CD14-positive monocyte (primary cell): ENCODE measurements around the gene ARID4B. TPM values are rescaled to one million over a fixed set of nuclear protein-coding genes. Genes with fewer than 3 reads are reported as not detected.

Experiments
- DNase-seq, 3 donors: peaks; one replicate each; pipeline ENCODE4 v3.0.0-alpha.2; 2011 to 2022
- H2AFZ ChIP-seq: 2 replicates; pipeline ENCODE4 v1.6.0; 2012; ENCODE audit warnings: mild to moderate bottlenecking, low read depth, low read length, inconsistent platforms; ENCODE audit not compliant: insufficient read depth, poor library complexity, severe bottlenecking
- H3K27ac ChIP-seq, 2 donors: 1 replicate in 1 of 2; 2 replicates in 1 of 2; pipeline ENCODE4 v1.5.1; 2012 to 2013; ENCODE audit warnings: low read length in 2 of 2, control low read depth in 1 of 2, inconsistent platforms in 1 of 2, low read depth in 1 of 2, mild to moderate bottlenecking in 1 of 2
- H3K27me3 ChIP-seq, 2 donors: one replicate each; pipeline versions ENCODE4 v1.6.0 to v1.6.1; 2011 to 2013; ENCODE audit warnings: low read length in 2 of 2; ENCODE audit not compliant: control insufficient read depth in 2 of 2, insufficient read depth in 2 of 2
- H3K36me3 ChIP-seq, 2 donors: replicated peaks in 1 of 2; 1 replicate in 1 of 2; 2 replicates in 1 of 2; pipeline versions ENCODE4 v1.5.1 to v1.6.1; 2012 to 2013; ENCODE audit warnings: low read length in 2 of 2, control low read depth in 1 of 2, inconsistent platforms in 1 of 2, mild to moderate bottlenecking in 1 of 2; ENCODE audit not compliant: insufficient read depth in 2 of 2, control insufficient read depth in 1 of 2
- H3K4me1 ChIP-seq, 2 donors: 1 replicate in 1 of 2; 2 replicates in 1 of 2; pipeline versions ENCODE4 v1.5.1 to v1.6.1; 2012 to 2013; ENCODE audit warnings: low read length in 2 of 2, control low read depth in 1 of 2, inconsistent platforms in 1 of 2, mild to moderate bottlenecking in 1 of 2, moderate library complexity in 1 of 2; ENCODE audit not compliant: insufficient read depth in 2 of 2, control insufficient read depth in 1 of 2
- H3K4me2 ChIP-seq: replicated peaks from 2 replicates; pipeline ENCODE3; 2012; ENCODE audit warnings: low read length, moderate library complexity, mild to moderate bottlenecking; ENCODE audit not compliant: poor library complexity, severe bottlenecking; ENCODE audit errors: extremely low read depth
- H3K4me3 ChIP-seq, 3 experiments: fragments of 200-600 bp in 1 of 3; sonication (generic) in 1 of 3; replicated peaks in 1 of 3; 1 replicate in 2 of 3; 2 replicates in 1 of 3; pipeline ENCODE4 v1.5.1; 2011 to 2013; ENCODE audit warnings: low read length in 3 of 3, mild to moderate bottlenecking in 3 of 3, control low read depth in 2 of 3, low read depth in 2 of 3, inconsistent platforms in 1 of 3, moderate library complexity in 1 of 3
- H3K79me2 ChIP-seq: 2 replicates; pipeline ENCODE4 v1.6.0; 2012; ENCODE audit warnings: mild to moderate bottlenecking, control low read depth, inconsistent platforms, low read length, moderate library complexity; ENCODE audit not compliant: insufficient read depth
- H3K9ac ChIP-seq: 2 replicates; pipeline ENCODE4 v1.6.0; 2017; ENCODE audit warnings: low read length, mild to moderate bottlenecking; ENCODE audit not compliant: insufficient read depth, poor library complexity, severe bottlenecking
- H3K9me3 ChIP-seq, 2 donors: replicated peaks in 1 of 2; 1 replicate in 1 of 2; 2 replicates in 1 of 2; pipeline versions ENCODE4 v1.5.1 to v1.6.1; 2012 to 2013; ENCODE audit warnings: low read length in 2 of 2, control low read depth in 1 of 2; ENCODE audit not compliant: control insufficient read depth in 1 of 2, insufficient read depth in 1 of 2
- H4K20me1 ChIP-seq: 2 replicates; pipeline ENCODE4 v1.6.0; 2012; ENCODE audit warnings: mild to moderate bottlenecking, low read length, control low read depth, moderate library complexity; ENCODE audit not compliant: insufficient read depth
- H3K27ac Mint-ChIP-seq, 7 donors: one replicate each; pipeline ENCODE4 v1.8.0; 2020; ENCODE audit warnings: mild to moderate bottlenecking in 7 of 7, mixed read lengths in 7 of 7, moderate library complexity in 6 of 7, inconsistent platforms in 2 of 7
- H3K27me3 Mint-ChIP-seq, 3 donors: one replicate each; pipeline ENCODE4 v1.8.0; 2021 to 2022; ENCODE audit warnings: low read depth in 3 of 3, mild to moderate bottlenecking in 3 of 3, mixed read lengths in 3 of 3, moderate library complexity in 3 of 3, inconsistent platforms in 1 of 3
- H3K36me3 Mint-ChIP-seq, 2 donors: one replicate each; pipeline ENCODE4 v1.8.0; 2020; ENCODE audit warnings: mixed read lengths in 2 of 2, inconsistent platforms in 1 of 2, mild to moderate bottlenecking in 1 of 2
- H3K4me1 Mint-ChIP-seq: one replicate; pipeline ENCODE4 v1.8.0; 2020; ENCODE audit warnings: mild to moderate bottlenecking, mixed read lengths
- H3K4me3 Mint-ChIP-seq, 2 donors: one replicate each; pipeline ENCODE4 v1.8.0; 2020; ENCODE audit warnings: mild to moderate bottlenecking in 2 of 2, mixed read lengths in 2 of 2, moderate library complexity in 1 of 2
- H3K9me3 Mint-ChIP-seq, 7 donors: one replicate each; pipeline ENCODE4 v1.8.0; 2020 to 2022; ENCODE audit warnings: mixed read lengths in 7 of 7, mild to moderate bottlenecking in 6 of 7, moderate library complexity in 6 of 7, inconsistent platforms in 2 of 7
- CTCF ChIP-seq: fragments of 200-600 bp; IDR thresholded peaks from one replicate; pipeline ENCODE4 v1.8.0; 2022; ENCODE audit warnings: antibody characterized with exemption, mild to moderate bottlenecking
- WGBS: methylation state at CpG from one replicate; pipeline ENCODE4 v1.1.5; 2013; ENCODE audit warnings: missing lambda C conversion rate; ENCODE audit not compliant: insufficient coverage; 5-methylcytosine and 5-hydroxymethylcytosine counted together
- intact Hi-C, 2 donors: fragments of 100-400 bp; cut with micrococcal nuclease; formaldehyde crosslinking; loops; one replicate each; pipeline versions ENCODE4 v1.15.0 to v1.15.1; 2023
- polyA plus RNA-seq, 3 donors: library from polyadenylated mRNA; depleted of rRNA in 1 of 3; unstranded in 2 of 3; stranded (reverse) in 1 of 3; fragments of 300-500 nt in 2 of 3; fragments of >200 nt in 1 of 3; fragmentation: Illumina TruSeq in 2 of 3; gene quantifications; 1 replicate in 2 of 3; 2 replicates in 1 of 3; pipeline ENCODE4 v1.2.3, GENCODE V29; 2012 to 2021

Gene ARID4B
- polyA plus RNA-seq, 3 donors, result 9.3 to 15.4 (median 11.1) TPM

- peaks cover 7% of the 10 kb centered on the region for H4K20me1 ChIP-seq
- Mint-ChIP-seq H3K27me3 (no peaks in the 10 kb centered on the region), H3K27ac (no peak overlapping the region), H3K4me3 (no peak overlapping the region), H3K4me1 (no peaks in the 10 kb centered on the region), H3K36me3 (peaks cover 76 to 95% of the 10 kb centered on the region in 2 donors), H3K9me3 (peaks cover 0 to 1% (median 0%) of the 10 kb centered on the region in 7 donors)
- no peak overlapping the region for H3K27ac ChIP-seq
- no peaks in the 10 kb centered on the region for H3K27me3 ChIP-seq
- H3K9me3 ChIP-seq, result no peaks in the 10 kb centered on the region
- H3K4me2 ChIP-seq, result no peak overlapping the region
- no peak overlapping the region for H3K9ac ChIP-seq
- 94% methylated on average over 3 of the region's 6 CpGs for WGBS
- peaks cover 78 to 92% of the 10 kb centered on the region in 2 donors for H3K36me3 ChIP-seq
- H3K79me2 ChIP-seq, result peaks cover 3% of the 10 kb centered on the region
- intact Hi-C loops, result no loop called here
- no peaks in the 10 kb centered on the region for H3K4me1 ChIP-seq
- DNase-seq, result no peak
- no peak overlapping the region for H3K4me3 ChIP-seq
- no peak for TF ChIP-seq CTCF
- no peak overlapping the region for H2AFZ ChIP-seq
Observed at GRCh38 chr1:235145639-235146038, 182.3 kb downstream of the ARID4B start.

GRCh38 chr1:235142991-235143390, 185.0 kb downstream of the ARID4B start:
- no peaks in the 10 kb centered on the region for H3K79me2 ChIP-seq
- H3K27me3 ChIP-seq, result no peaks in the 10 kb centered on the region
- no peak overlapping the region for H3K4me3 ChIP-seq
- H3K9ac ChIP-seq, result no peak overlapping the region
- H3K27ac Mint-ChIP-seq, result no peak overlapping the region
- intact Hi-C loops, result no loop called here
- 100% methylated on average over 4 of the region's 4 CpGs for WGBS
- no peaks in the 10 kb centered on the region for H3K27me3 Mint-ChIP-seq
- H3K9me3 Mint-ChIP-seq, result peaks cover 0 to 2% (median 0%) of the 10 kb centered on the region in 7 donors
- H3K36me3 ChIP-seq, result peaks cover 77 to 94% of the 10 kb centered on the region in 2 donors
- peaks cover 80 to 92% of the 10 kb centered on the region in 2 donors for H3K36me3 Mint-ChIP-seq
- DNase-seq, result no peak
- no peak overlapping the region for H3K4me3 Mint-ChIP-seq
- H3K4me1 ChIP-seq, result no peaks in the 10 kb centered on the region
- peaks cover 5% of the 10 kb centered on the region for H4K20me1 ChIP-seq
- no peaks in the 10 kb centered on the region for H3K4me1 Mint-ChIP-seq
- no peak overlapping the region for H2AFZ ChIP-seq
- H3K9me3 ChIP-seq, result no peaks in the 10 kb centered on the region
- no peak overlapping the region for H3K4me2 ChIP-seq
- no peak for TF ChIP-seq CTCF
- no peak overlapping the region for H3K27ac ChIP-seq
